HG03558 (cell line): Measurements from ENCODE around the gene TMEM242.

Experiments used
- ATAC-seq: cut with Tn5 transposase; IDR thresholded peaks from one replicate; pipeline ENCODE4 v1.9.1; 2021; ENCODE audit warnings: moderate number of reproducible peaks; ENCODE audit not compliant: unreplicated experiment; ENCODE audit errors: extremely low read depth

TMEM242 gene

DNA sequence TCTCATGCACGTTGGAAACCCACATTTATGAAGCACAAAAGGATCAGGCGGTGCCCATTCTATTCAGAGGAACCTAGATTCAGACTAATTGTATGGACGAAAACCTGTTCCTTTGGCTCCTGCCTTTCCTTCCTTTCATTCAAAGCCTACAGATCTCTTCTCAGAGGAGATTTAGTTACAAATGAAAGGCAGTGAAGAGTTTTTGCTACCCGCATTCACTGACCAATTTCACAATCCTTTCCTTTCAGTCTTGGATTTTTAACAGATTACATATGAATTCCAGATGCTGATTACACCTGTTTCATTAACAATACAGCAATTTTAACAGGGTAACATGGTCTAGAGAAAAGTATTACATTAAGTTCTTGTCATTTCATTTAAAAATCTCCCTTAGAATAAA lies 32.0 kb downstream of the TMEM242 start:
- no peak for ATAC-seq

- ATAC-seq: no peak
These were observed 32.5 kb downstream of the TMEM242 start for GRCh38 chr6:157290797-157291196.

DNA sequence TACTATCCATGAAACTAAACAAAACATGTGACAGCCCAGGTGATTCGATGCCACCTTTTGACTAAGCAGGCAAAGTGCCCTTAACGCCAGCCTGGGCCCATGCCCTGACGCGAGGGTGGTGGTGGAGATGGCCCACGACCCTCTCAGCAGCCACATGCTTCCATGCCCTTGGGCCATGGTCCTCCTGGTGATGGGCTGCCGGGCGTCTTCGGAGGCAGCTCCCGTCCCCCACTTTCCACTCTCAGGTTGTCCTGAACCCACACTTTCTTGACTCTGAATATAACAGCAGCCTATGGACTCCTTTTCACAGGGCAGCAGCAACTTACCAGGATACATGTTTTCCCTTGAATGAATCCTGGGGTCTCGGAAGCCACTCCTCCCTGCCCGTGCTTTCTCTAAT lies 33.6 kb downstream of the TMEM242 start:
- no peak for ATAC-seq

DNA sequence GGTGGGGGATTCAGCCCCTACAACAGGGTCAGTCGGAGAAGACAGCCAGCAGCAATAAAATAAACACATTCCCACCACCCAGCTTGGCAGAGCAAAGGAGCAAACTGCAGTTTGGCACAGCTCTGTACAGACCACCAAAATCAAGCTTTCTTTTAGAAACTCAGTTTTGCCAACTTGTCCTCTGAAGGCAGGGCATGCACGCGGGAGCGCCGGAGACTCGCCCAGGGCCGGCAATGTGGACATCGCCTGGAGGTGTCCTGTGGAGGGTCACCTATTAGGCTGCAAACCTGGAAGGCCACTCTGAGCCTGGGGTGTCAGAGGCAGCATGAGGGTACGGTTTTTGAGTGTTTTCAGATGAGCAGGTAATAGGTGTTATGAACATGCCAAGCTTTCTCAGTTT lies 34.7 kb downstream of the TMEM242 start:
- no peak for ATAC-seq

DNA sequence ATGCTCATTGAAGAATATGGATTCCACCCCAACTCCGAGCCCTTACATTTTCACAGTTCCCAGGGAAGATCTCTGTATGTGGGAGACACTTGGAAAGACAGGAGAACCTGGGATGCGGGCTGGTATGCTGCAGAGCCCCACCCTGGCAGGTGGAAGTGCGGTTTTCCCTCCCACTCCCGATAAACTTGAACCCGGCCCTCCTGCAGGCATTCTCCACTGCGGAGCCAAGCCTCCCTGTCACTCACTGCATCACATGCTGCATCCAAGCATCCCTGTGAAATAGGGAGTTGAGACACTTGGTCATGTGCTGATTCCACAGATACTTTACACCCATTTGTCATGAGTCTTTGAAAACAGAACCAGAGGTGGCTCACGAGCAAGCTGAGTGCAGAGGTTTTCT lies 35.4 kb downstream of the TMEM242 start:
- no peak for ATAC-seq

DNA sequence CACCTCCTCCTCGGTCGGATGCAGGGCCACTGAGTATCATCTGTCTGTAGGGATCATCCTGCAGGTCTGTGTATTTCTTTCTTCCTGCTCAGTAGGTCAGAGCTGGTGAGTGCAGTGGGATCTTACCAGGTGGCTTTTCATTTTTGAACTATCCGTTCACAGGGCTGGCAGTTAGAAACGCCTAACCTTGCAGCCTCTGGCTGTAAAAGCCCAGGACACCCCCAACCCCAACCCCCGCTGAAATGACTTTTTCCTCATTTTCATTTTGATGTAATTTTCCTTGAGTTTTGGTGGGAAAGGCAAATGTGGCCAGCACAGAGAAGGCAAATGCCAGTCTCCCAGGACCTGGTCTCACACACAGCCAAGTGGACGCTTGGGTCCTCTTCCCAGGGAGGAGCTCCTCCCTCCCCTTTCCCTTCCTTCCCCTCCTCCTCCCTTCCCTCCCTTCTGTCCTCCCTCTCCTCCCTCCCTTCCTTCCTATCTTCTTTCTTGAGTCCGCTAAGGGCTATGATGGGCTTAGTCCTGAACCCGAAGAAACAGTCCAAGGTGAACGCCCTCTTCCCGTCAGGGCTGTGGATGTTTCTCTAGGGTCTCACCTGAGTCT lies 36.0 kb downstream of the TMEM242 start:
- ATAC-seq: no peak

DNA sequence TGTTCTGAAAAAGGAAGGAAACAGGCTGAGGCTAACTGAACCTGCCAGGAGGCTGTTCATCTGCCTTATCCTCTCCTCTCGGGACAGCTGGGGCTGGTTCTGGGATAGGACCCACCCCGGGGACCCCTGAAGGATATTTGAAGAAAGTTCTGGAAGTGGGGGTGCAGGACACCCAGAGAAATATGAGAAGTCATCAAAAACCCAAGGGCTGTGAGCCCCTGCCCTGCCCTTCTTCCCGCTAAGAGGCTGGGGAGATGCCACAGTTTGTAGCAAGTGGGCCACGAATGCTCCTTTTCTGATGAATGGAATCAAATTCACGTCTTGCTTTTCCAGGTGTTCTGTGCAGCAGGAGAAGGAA lies 37.9 kb downstream of the TMEM242 start:
- no peak for ATAC-seq

GRCh38 chr6:157284738-157285421 lies 38.4 kb downstream of the TMEM242 start:
- no peak for ATAC-seq

GRCh38 chr6:157283900-157284737 lies 39.2 kb downstream of the TMEM242 start:
- ATAC-seq: no peak

- no peak for ATAC-seq
These were observed 39.9 kb downstream of the TMEM242 start for GRCh38 chr6:157283330-157283898.

- ATAC-seq: no peak
These were observed 41.0 kb downstream of the TMEM242 start for GRCh38 chr6:157282284-157282683.

- no peak for ATAC-seq
These were observed 41.7 kb downstream of the TMEM242 start for GRCh38 chr6:157281570-157281969.

DNA sequence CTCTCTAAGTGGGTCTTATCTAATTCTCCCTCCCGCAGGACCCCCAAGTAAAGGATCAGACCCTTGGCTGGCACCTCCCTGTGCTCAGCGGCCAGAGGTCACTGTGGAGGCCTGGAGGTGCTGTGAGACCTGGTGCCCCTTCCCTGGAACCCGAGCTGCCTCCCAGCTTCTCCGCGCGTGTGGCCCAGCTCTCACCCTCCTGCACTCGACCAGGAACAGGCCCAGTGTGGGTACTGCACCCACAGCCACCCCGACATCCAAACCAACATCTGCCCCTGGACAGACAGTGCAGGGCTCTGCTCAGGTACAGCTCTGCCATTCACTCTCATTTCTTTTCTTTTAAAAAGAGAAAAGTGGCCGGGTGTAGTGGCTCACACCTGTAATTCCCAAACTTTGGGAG lies 42.4 kb downstream of the TMEM242 start:
- ATAC-seq: no peak

DNA sequence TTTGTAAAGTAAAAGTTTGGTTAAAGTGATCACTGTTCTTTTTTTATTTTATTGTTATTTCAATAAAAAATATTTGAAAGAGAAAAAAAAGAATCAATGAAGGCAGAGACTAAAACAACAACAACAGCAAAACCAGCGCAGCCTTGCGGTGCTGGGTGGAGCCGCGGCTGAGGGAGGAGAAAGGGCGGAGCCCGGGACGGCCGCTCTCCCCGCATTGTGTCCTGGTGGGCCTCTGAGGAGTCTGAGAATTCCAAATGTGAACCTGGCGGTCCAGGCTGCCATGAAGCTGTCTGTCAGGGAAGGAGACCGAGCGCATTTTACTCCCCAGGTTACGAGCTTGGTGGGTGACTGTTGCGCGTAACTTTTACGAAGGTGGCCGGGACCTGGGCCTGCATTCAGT lies 43.2 kb downstream of the TMEM242 start:
- ATAC-seq: no peak

GRCh38 chr6:157278171-157278570 lies 45.1 kb downstream of the TMEM242 start:
- ATAC-seq: no peak

DNA sequence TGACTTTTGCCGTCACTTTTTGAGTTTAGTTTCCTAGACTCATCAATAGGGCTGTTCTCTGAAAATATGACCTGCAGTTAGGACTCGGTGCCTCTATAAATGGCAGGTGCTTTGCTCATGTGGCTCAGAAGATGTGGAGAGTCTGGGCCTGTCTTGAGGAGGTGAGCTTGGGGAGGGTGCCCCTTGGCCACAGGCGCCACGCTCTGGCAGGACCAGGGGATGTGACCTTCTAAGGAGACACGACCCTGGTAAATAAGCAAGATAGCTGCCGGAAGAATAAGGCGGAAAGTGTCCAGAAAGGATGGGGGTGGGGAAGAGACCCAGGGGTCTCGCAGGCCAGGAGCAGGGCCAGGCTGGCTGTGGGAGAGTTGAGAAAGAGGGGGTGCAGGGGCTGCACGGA lies 46.6 kb downstream of the TMEM242 start:
- no peak for ATAC-seq

GRCh38 chr6:157276134-157276532 lies 47.2 kb downstream of the TMEM242 start:
- ATAC-seq: no peak

GRCh38 chr6:157274471-157275226 lies 48.7 kb downstream of the TMEM242 start:
- peak; percentile 87 for ATAC-seq

DNA sequence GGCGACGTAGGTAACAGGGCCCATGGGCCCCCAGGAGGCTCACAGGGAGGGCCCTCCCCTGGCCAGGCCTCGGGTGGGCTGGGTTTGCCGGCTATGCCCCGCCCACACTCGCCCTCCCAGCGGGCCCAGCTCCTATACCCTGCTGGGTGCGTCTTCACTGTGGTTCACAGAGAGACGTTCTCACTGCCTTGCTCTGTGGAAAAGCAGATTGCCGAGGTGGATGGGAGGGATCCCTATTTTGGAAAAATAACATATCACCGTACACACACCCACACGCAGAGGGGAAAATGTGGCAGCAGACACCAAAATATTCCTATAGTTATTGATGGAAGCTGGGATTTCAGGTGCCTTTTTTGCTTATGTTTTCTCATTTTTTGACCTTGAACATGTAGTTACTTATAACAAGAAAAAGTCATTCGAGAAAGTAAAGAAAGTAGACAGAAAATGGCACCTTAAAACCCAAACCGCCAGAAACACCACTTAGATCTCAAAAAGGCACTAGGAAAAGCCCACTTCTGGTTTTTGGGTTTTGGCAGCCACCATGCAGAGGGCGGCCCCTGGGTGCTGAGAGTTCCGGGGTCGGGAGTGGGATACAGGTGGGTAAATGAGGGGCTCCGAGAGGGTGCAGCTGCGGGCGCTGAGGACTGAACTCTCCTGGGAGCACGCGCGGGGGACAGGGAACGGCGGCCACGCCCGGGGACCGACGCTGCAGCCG lies 49.4 kb downstream of the TMEM242 start:
- no peak for ATAC-seq
